KBM-7 (cell line): ENCODE data around the gene NLRP1.

ENCODE experiments used
- DNase-seq: peaks from one replicate; pipeline ENCODE4 v3.0.0-alpha.2; 2015
- in situ Hi-C: fragments of 300-500 bp; cut with MboI; formaldehyde crosslinking; loops from 2 replicates; pipeline ENCODE4 v1.14.3; 2020; ENCODE audit warnings: low sequenced_read_pairs, low pct_unique_long_range_greater_than_20kb, mixed read lengths

The NLRP1 gene

GRCh38 chr17:5561736-5562571, 22.4 kb downstream of the NLRP1 start:
- in situ Hi-C loops: no loop called here
- no peak for DNase-seq

DNA sequence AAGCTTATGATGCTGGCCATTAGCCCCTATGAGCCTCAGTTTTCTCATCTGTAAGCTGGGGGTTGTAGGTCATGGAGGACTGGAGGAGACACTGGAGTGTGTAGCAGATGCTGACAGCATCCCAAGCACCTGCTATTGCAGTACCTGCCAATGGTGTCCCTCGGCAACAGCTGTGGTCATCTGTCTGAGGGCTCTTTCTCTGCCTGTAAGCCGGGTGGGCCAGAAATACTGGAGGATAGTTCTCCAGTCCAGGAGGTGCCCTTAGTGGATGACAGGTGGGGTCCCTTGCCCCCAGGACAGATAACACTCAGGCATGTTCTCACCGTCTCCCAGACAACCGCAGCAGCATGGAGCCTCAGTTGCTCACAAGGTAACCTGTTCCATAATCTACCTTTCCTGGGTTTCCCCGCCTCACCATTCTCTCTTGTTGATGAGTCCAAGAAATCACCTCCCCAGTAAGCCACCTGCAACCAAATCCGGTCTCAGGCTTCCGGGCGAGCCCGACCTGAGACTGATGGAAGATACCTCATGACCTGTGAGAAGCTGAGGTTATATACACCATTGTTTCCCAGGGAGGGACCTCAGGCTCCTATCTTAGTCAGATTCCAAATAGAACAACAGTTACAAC, 23.8 kb downstream of the NLRP1 start:
- DNase-seq: no peak
- in situ Hi-C loops: no loop called here

DNA sequence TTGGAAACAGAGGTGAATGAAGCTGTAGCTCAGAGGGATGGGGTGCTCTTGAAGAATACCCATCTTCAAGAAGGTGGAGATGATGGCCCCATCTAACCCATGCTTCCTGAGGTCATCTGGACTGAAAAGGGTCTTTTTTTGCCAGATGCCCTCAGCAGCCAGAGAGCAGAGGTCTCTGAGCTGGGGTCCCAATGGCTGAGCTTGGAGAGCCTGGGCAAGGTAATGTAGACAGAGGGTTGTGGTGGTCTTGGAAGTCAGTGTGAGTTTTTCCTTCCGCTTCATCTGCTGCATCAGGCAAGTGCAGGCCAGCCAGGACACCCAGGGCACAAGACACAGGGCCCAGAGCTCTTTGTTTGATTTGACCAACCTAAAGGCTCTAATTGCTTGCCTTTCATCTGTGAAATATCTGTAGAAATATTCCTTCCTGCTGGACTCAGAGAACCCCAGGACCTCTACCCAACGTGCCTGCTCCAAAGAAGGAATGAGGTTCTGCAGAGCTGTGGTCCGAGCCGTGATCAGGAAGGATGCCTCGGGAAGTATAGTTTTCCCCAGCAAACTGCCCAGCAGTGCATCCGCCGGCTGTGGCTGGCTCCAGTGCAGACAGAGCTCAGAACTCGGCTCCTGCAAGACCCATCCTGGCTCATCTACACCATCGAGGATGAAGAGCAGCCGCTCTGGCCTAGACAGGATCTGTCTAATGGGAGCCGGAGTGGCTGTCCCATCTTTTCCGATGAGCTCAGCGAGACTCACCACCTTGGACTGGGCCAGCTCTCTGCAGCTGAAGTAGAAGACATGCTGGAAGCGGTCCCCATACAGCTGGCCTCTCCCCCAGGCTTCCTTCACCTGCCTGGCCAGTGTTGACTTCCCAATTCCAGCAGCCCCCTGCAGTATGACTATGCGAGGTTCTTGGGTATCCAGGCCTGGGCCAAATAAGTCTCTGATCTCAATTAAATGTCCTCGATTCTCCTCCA, 25.2 kb downstream of the NLRP1 start:
- DNase-seq: no peak
- in situ Hi-C loops: no loop called here

DNA sequence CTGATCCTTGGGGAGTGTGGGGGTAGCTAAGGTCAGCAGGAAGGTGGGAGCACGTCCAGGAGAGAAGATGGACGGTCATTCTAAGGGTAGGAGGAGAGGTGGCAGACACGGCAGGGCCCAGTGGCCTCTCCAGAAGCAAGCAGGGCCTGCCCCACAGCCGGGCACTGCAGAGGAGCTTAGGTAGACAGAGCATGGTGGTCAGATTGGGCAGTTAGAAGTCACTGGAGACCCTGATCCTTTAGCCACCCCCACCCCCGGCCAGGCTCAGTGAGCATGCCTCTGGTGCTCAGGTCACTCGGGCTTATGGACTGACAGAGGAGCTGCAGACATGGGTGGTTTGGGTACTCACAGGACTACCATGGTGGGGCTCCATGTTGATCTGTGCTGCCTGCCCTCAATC, 26.3 kb downstream of the NLRP1 start:
- in situ Hi-C loops: no loop called here
- DNase-seq: no peak

DNA sequence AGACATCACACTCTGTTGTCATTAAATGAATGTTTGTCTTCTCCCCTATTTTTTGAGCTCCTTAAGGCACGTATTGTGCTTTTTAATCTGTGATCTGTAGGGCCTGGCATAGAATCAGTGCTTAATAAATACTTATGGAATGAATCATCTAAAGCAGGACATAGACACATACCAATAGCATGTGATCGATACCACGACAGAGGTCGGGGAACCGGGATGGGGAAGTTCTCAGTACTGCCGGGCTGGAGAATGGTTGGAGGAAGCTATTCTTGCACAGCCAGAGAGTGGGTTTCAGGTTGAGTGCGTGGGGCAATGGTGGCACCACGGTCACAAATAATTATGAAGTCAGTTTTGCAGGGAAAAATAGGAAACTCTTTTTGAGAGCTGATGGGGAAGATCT, 26.8 kb downstream of the NLRP1 start:
- no peak for DNase-seq
- in situ Hi-C loops: no loop called here

DNA sequence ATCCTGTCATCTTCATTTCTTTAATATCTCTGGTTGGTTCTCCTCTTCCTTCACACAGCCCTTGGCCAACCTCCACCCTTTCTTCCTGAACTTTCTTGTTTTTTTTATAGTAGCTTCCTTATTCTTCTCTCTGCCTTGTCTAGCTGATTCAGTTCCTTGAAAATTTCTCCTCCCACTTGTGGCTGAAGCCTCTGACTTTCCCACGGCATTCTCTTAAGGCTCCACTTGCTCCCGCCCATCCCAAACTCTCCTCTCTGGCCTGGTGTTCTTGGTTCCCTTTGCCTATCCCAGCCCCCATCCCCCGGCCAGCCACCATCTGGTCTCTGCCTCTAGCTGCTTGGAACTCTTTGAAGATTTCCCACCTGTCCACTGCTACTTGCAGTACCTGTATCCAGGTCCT, 29.1 kb downstream of the NLRP1 start:
- no peak for DNase-seq
- in situ Hi-C loops: no loop called here

GRCh38 chr17:5553479-5553878, 30.8 kb downstream of the NLRP1 start:
- no peak for DNase-seq

DNA sequence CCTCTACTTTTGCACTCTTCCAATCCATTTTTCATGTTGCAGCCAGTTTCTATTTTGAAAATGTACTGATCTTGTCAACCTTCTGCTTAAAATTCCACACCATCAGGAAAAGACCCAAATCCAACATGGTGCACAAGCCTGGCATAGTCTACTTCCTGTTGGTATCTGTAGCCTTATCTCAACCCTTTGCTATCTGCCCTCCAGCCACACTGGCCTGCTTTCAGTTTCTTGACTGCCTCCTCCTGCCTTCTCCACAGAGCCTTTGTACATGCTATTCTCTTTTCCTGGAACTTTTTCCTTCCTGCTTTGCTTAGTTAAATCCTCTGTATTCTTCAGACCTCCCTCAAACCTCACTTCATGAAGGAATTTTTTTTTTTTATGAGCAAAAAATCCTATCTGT, 31.5 kb downstream of the NLRP1 start:
- in situ Hi-C loops: no loop called here
- no peak for DNase-seq

More at GRCh38 chr17:5553479-5553878, 30.8 kb downstream of the NLRP1 start:
- in situ Hi-C loops: no loop called here

- no peak for DNase-seq
- in situ Hi-C loops: no loop called here
Observed at GRCh38 chr17:5545051-5545987, 39.0 kb downstream of the NLRP1 start.

DNA sequence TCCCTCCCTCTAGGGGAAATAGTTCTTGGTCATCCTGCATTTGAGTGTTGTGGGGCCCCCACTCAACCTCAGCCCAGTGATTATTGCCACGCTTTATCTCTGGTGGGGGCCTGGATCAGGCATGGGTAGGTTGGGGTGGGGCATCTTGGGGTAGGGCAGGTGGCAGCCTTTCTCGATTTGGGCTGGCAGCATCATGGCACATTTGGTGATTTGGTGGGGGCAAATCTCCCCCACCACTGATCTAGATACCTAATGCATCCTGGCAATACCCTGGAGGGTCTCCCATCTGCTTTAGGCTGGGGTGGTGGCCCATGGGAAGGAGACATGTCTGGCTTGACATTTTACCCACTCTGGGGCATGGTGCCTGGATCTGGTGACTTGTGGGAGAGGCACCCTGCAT, 40.2 kb downstream of the NLRP1 start:
- no peak for DNase-seq
- in situ Hi-C loops: no loop called here

DNA sequence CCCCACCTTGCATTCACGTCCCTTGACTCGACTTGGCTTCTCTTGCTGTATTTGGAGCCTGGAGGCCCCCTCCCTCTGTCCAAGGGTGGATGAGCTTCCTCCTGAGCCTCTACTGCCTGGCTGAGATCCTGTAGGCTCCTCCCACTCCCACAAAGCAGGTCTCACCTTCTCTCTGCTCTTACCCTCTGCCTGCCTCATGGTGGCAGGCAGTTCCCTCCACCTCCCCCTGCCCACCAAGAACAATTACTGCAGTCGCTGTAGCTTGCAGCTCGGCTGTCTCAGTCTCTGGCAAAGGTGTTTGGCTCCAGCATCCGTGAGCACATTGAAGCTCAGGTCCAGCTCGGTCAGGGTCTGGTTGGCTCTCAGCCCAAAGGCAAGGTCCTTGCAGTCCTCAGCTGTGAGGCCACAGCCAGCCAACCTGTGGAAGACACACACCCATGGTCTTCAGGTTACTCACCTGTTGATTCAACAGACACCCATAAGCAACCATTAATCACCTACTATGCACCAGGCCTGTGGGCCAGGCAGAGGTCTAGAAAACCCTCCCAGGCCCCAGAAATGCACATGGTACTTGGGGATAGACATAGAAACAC, 42.6 kb downstream of the NLRP1 start:
- no peak for DNase-seq
- in situ Hi-C loops: no loop called here

- DNase-seq: no peak
- in situ Hi-C loops: no loop called here
Observed at GRCh38 chr17:5540321-5540720, 44.0 kb downstream of the NLRP1 start.

GRCh38 chr17:5539286-5539685, 45.0 kb downstream of the NLRP1 start:
- no peak for DNase-seq
- in situ Hi-C loops: no loop called here

DNA sequence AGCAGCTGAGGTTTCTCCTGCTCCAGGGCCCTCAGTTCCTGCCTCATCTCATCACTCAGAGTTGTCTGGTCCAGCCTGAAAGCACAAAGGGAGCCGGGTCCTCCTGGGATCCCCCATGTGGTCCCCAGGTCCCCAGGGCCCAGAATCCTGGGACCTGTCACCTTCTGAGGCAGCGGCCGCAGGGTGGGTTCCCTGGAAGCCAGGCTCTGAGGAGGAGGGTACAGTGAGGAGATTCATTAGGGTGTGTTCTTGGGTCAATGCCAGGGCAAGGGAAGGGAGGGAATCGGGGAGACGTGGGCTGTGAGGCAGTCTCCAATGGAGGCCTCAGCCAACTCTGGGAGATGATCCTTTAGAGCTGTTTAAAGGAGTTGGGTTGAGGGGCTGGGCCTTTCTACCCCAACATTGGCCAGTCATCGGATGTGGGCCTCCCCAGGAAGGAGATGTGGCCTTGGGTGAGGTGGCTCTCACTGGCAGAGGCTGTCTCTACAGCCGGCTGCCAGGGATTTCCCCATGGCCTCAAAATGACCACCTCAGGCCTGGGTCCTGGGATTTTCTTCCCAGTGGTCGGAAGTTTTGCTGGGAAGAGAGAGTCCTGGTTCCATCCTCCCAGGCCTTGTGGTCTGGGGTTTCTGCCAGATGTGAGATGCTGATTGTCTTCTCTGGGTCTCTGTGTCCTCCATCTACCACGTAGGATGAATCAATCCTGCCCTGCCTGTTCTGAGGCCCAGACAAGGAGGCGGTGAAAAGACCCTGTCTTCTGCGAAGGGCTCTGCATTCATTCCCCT, 47.3 kb downstream of the NLRP1 start:
- in situ Hi-C loops: no loop called here
- DNase-seq: no peak

DNA sequence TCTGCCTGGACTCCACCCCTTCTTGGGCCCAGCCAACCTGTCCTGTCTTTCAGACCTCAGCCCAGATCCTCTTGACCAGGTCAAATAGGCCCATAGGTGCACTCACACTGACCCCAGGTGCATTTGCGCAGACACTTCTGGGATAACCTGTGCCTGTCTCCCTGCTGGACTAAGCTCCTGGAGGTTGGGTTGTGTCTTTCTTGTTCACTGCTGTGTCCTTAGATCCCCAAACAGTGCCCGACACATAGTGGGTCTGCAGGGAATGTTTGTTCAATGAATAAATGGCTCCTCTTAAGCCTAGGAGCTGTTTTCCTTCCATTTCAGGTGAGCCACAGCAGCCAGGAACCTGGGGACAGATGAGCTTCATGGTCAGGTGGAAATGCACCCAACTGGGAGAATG, 48.9 kb downstream of the NLRP1 start:
- no peak for DNase-seq
- in situ Hi-C loops: no loop called here

- in situ Hi-C loops: no loop called here
Observed at GRCh38 chr17:5533486-5534315, 50.6 kb downstream of the NLRP1 start.

GRCh38 chr17:5532581-5532980, 51.7 kb downstream of the NLRP1 start:
- DNase-seq: no peak
- in situ Hi-C loops: no loop called here

More at GRCh38 chr17:5533486-5534315, 50.6 kb downstream of the NLRP1 start:
- DNase-seq: no peak
